NCI-H1436 treated with DMSO at 0.1 percent for 48 hours (cell line): ENCODE results near the gene ADPRHL1.

Experiments used
- DNase-seq: peaks from one replicate; lab custom pipeline; 2025; lab: John Stamatoyannopoulos, UW

The ADPRHL1 gene

DNA sequence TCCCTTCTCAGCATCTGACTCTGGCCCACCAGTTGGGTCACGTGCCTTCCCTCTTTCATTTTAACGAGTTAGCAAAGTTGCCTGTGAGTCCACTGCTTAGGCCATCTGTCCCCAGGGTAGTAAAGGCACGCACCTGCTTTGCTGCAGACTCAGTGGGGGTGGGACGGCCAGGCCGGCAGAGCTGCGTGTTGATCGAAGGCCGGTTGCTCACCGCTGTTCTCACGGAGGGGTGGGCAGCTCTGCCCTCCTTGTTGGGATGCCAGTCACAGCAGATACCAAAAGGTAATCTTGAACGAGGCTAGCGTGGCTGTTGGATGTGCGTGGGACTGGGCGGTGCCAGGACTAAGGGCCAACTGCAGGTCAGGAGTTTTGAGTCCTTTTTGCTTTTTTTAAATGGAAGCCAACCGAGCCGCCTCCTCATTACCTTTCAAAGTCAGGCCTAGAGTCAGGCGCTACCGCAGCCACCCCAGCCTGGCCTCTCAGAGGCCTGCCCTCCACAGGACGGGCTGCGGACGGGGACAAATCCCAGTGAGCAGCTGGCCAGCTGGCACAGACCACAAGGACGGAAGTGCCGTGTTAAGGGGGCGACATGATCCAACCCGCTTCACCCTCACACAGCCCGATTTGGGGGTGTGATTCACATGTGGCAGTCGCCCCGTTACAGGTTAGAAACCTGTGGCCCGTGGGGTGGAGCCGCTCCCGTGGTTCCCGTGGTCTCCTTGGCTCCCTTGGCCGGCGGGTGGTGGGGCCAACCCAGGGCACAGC is 20.6 kb downstream of the ADPRHL1 start:
- DNase-seq: no peak

DNA sequence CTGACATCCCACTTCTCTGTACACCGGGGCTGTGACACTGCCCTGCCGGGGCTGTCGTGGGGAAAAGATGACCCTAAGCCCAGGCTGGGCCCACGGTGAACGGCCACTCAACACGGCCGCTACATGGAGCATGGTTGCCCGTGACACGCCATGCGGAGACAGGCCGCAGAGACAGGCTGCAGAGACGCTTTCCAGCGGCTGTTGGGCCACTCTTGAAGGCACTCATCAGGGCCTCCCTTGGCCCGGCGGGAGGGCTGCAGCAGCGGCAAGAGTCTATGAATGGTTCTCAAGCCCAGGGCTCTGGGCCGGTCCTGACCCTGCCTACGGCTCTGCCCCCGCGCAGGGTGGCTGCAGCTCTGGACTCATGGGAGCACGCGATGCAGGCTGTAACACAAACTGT is 22.1 kb downstream of the ADPRHL1 start:
- no peak for DNase-seq

DNA sequence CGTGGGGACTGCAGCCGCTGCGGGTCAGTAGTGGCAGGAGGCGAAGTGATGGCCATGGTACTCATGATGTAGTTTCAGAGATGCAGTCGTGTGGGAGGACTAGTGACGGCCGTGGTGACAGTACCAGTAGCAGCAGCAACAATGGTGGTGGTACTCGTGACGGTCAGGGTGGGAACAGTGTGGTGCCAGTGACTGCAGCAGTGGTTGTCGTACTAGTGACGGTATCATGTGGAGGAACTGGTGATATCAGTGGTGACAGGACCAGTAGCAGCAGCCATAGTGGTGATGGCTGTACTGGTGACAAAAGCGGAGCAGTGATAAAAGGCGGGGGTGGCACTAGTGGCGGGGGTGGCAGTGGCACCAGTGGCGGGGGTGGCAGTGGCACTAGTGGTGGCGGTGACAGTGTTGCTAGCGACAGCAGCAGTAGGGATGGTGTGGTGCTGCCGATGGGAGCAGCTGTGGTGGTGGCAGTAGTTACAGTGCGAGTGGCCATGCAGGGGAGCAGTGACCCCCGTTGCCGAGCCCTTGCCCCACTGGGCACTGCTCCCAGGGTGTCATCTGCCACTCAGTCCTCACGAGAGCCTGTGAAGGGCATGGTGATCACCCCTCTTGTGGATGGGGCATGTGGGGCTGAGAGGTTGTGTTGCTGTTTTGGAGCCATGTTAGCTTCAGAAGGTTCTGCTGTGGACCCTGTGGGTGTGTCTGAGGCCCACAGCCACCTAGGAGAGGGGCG is 22.7 kb downstream of the ADPRHL1 start:
- no peak for DNase-seq

DNA sequence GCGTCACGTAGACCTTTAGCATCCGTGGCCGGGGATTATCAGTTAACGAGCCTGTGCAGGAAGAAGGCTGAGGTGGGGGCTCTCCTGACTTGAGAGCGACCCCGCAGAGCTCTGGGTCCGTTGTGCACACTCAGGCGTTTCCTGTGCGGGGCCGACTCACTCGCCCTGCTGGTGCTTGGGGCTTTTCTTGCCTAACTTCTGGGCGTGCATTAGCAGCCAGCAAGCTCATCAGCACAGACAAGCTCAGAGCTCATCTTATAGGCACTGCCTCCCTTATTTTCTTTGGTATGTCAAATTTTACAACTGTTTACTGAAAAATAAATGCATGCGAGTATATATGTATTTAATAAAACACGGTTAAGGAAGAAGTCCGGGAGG is 23.7 kb downstream of the ADPRHL1 start:
- DNase-seq: no peak

DNA sequence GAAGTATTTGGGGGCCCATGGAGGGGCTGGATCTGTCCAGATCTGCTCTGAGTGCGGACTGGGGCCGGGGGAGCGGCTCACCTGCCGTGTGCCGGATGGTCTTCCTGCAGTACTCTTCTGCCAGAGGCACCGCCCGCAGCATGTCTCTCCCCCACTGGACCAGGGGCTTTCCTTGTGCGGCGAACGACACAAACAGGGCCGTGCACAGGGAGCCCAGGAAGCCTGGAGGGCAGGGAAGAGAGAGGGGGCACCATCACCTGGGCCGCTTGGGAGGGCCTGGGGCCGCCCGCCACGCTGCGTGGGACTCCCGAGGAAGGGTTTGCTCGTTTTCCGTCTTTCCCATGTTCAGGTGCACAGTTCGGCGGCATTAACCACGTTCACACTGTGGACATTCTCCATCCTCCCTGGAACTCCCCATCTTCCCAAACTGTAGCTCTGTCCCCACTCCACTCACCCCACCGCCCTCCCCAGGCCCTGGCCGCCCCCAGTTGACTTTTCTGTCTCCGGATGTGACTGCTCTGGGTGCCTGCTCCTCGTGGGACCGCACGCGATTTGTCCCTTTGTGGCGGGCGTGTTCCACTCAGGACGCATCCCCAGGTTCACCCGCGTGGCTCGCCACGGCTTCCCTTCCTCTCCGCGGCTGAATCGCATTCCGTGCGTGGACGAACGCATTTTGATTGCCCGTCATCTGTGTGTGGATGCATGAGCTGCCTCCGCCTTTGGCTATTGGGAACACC is 24.2 kb downstream of the ADPRHL1 start:
- DNase-seq: no peak

DNA sequence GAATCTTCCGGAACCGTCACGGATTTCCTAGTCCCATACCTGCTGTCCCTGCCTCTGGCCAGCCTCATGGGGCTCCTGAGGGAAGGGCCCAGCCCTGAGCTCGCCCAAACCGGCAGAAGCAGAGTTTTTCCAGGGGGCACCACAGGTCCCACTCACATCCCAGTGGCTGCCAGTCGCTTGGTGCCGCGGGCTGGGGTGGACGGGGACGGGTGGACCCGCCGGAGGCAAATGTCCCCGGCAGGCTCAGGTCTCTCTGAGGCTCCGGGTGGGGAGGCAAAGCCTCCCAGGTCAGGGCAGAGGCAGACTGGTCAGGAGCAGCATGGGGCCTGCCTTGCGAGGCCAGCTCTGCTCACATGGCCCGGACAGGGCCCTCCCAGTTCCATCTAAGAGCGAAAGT is 24.8 kb downstream of the ADPRHL1 start:
- DNase-seq: no peak

DNA sequence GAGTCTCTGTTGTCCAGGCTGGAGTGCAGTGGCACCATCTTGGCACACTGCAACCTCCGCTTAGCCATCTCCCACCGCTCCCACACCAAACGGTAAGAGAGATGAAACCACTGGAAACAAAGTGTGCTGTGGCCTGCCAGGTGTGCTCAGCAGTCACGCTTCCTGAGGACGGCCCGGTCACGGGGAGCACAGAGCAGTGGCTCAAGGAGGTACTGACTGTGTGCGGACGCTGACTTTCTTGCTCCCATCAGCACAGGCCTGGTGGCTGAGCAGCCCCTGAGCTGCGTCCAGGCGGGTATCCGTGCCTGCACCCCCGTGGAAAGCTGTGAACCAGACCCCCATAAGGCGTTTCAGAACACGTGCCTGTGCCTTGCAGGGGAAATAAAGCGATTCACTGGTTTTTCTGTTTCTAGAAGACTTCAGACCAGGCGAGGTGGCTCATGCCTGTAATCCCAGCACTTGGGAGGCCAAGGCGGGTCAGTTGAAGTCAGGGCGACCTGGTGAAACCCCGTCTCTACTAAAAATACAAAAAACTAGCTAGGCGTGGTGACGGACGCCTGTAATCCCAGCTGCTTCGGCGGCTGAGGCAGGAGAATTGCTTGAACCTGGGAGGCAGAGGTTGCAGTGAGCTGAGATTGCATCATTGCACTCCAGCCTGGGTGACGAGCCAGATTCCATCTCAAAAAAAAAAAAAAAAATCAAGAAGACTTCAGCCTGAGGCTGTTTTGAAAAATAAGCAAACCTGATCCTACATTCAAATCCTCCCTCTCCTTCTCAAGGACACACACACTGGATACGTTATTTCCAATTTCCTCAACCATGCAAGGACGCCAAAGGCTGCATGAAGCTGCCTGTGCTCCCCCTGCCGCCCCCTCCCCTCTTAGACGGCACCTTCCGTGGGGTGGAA is 25.5 kb downstream of the ADPRHL1 start:
- no peak for DNase-seq

DNA sequence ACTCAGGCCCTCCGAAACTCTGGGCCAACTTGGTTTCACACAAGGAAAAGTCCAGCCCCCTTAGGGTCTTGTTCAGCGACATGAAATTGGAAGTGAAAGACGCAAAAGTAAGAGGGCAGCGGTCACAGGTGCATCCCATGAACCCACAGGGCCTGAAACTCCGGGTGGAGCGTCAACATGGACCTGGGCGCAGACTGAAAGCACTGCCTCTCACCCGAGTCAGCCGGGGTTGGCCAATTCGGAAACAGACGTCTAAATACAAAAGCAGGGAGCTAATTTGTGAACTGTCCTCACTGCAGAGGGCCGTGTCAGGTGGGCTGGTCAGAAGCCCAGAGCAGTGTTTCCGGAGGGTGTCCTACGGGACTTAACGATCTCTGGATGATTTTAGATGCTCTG is 26.7 kb downstream of the ADPRHL1 start:
- DNase-seq: no peak

DNA sequence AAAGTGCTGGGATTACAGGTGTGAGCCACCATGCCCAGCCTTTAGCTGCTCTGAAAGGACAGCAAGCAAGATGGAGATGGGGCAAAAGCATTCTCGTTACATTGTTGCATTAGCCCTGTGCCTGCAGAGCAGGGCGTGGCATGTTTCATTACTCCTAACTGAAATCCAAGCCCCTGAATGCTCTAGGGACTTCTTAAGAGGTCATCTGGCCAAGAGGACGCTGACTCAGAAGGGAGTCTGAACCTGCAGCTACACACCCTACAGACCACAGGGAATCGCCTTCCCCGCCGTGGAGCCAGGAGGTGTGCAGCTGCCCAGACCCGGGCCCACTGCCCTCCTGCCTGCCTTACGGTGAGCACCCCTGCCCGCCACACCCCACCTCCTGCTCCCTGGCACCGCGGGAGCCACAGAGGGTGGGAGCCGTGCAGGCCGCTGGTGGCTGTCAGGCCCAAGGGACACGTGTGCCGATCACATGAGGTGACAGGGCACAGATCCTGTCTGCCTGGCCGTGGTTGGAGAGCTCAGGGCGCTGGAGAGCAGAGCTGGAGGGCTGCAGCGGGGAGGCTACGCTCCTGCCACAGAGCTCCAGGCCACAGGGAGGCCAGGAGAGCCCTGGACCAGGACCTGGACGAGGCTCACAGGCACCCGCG is 27.2 kb downstream of the ADPRHL1 start:
- no peak for DNase-seq

DNA sequence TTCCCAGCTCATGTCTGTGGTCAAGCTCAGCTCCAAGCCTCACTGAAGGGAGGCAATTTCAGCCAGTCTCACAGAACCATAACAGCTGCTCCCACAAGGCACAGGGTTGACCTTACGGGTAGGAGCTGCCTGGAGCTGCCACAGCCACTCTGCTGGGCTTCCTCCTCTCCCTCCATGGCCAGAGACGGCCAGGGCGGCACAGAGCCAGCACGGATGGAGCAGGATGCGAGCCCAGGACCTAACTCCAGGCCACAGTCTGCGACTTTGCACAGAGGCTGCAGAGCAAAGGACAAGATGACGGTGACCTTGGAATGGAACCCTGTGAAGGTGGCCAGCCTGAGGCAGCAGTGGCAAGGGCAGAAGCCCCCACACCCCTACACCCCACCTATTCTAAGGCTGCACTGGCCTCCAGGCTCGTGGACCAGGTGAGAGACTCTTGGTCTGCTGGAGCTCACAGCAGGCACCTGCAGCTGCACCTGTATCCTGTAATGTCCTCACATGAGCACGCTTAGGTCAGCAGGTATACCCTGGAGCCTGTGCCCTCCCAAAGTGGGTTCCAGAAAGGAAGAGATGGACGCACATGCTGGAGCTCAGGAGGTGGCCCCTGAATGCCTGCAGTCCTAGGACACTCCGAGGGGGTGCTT is 29.6 kb downstream of the ADPRHL1 start:
- DNase-seq: no peak

DNA sequence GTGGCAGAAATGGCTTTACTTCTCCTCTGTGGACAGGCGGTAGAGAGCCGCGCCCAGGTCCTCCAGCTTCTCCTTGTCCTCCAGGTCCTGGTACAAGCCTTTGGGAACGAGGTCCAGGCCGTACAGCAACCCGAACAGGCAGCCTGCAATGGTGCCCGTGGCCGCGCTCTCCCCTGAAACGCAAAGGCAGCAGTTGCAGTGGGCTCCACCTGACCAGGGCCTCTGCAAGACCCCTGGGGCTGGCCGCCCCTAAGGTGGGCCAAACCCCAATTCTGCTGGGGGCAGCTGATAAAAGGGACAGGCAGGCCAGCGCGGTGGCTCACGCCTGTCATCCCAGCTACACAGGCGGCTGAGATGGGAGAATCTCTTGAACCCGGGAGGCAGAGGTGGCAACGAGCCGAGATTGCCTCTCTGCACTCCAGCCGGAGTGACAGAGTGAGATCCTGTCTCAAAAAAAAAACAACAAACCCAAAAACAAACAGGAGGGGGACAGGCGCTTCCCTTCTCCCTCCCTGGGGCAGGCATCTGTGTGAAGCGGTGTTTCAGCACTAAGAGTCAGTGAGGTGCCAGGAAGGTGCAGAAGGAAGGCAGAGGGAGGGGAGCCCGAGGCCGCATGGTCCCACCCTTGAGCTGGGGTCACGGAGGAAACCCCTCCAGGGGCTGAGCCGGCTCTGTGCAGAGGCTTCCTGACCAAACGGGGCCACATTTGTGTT is 30.3 kb downstream of the ADPRHL1 start:
- no peak for DNase-seq

DNA sequence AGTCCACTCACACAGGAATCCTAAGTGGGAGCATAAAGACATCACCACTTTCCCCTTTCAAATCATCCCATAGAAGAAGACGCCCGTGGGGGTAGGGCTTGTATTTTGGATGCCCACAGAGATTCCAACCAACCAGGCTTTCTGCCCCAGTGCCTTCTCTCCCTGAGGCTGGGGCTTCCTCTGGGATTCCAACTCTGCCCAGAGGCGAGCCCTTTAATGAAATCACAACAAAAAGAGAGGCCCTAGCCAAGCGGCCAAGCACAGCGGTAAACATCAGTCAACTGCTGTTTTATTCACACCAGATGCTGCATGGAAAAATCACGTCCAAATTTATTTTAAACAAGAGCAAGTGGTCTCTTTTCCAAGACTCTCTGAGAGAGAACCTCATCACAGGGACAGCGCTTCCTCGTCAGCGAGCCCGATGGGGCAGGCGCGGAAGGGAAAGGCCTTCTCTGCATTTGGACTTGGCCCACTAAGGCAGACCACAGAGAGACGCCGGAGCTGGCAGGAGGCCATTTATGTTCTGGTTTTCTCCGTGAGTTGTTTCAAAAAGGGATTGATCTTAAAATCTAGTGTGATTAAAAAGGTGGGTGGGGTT is 31.5 kb downstream of the ADPRHL1 start:
- no peak for DNase-seq

DNA sequence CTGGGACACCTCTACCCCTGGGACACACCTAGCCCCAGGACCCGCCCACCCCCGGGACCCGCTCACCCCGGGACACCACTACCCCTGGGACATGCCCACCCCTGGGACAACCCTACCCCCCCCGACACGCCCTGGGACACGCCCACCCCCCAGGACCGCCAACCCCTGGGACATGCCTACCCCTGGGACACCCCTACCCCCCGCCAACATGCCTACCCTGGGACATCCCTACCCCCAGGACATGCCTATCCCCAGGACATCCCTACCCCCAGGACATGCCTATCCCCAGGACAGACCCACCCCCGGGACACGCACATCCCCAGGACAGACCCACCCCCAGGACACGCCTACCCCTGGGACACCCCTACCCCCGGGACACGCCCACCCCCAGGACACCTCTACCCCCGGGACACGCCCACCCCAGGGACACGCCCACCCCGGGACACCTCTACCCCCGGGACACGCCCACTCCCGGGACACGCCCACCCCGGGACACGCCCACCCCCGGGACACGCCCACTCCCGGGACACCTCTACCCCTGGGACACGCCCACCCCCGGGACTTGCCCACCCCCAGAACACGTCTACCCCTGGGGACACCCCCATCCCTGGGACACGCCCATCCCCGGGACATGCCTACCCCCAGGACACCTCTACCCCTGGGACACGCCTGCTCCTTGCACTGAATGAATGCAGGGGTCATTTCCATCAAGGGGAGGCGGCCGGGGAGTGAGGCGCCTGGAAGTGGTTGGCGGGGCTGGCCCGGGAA is 32.3 kb downstream of the ADPRHL1 start:
- no peak for DNase-seq

DNA sequence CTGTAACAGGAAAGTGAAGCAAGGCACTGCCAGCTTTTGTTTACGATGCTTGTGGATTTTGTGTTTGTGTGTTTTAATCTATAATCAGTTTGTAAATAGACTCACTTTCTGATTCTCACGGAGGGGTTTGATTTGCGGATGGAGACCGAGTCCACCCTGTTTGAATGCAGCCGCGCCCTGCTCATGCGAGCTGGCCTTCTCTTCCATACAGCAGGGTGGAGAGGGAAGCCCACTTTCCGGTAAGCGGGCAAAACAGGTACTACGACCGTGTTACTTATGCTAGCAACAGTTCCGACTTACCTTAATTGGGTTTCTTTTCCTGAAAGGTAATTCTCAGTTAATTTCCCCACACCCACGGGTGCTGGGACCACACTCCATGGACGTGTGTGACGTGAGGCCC is 33.1 kb downstream of the ADPRHL1 start:
- DNase-seq: no peak

DNA sequence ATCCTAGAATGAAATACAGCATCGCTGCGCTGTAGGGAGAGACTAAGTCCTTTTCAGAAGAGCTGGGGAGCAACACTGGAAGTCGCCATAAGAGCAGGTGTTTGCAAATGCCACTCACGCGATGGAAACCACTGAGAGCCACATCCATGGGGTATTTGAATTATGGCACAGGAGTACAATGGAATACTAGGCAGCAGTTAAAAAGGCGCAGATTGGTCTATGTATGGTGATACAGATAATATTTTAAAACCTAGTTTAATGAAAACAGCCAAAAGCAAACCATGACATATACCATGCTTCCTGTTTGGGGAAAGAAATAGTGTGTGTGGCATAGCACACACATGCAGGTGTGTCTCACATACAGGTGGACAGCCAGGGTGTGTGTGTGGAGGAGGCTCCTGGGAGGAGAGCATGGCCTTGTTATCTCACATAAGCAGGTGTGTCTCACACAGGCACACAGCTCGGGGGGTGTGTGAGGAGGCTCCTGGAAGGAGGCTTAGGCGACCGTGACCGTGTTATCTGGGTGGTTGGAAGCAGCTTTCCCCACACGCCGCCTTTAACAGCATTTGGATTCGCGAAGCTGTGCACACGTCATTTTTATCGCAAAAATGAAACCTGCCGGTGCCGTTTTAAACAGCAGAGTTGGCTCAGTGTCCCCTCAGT is 33.6 kb downstream of the ADPRHL1 start:
- DNase-seq: no peak

DNA sequence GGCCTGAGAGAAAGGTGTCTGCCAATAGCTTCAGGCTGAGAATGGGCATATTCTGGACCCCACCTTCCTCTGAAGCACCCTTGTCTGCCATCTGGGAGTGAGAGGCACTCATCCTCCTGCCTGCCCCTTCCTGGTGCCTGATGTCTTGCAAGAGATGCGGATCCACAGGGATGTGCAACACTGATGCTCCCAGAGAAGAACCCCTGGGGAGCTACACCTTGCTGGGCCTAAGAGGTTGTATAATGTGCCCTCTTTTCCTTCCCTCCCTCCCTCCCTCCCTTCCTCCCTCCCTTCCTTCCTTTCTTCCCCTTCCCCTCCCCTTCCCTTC is 34.6 kb downstream of the ADPRHL1 start:
- no peak for DNase-seq

DNA sequence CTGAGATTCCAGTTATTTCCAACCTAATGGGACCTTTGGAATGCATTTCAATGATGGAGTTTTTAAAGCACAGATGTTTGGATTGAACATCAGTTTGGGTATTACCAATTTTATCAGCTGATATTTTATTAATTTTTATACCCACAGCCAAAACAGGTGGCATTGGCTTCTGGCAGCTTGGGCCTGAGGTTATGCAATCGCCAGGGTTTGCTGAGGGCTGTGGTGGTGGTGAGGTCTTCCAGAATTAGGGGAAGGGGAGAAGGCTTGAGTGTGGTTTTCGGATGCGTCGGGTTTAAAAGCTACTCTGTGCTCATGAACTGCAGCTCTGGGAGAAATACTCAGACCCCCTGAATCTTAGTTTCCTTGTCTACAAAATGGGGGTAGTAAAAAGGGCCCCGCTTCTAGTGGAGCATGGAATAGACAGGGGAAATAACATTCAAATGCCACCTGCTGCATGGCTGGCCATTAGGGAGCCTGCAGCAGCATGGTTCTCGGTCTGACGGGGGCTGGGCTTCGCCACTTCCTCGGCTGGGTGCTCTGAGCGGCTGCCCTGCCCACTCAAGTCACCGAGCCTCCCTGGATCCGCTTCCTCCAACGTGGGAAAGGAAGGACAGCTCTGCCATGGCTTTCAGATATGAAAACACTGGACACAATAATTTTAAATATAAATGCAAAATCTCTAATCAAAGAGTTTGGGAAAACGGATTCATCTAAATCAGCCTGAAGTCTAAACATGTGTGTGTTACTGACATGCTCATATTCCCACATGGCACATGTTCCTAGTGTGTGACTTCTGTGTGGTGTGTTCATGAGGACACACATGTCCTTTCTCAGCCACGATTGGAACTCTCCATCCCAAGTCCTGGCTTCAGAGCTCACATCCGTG is 35.2 kb downstream of the ADPRHL1 start:
- no peak for DNase-seq
